D721Med (cell line): ENCODE results near the gene SLC7A11.

Experiments used
- DNase-seq: peaks from one replicate; pipeline ENCODE4 v3.0.0; 2011; ENCODE audit warnings: low spot score; ENCODE audit not compliant: insufficient read length
- FAIRE-seq: peaks from 2 replicates; lab custom pipeline; 2011; peaks lifted over from hg19 to GRCh38; lab: Jason Lieb, UNC
- TF ChIP-seq, protein P1 (sequence below): IDR thresholded peaks from 2 replicates; pipeline ENCODE4 v1.5.1; 2012; ENCODE audit warnings: mild to moderate bottlenecking, control low read depth; ENCODE audit not compliant: insufficient read depth; ENCODE audit errors: missing control alignments

Gene SLC7A11

DNA sequence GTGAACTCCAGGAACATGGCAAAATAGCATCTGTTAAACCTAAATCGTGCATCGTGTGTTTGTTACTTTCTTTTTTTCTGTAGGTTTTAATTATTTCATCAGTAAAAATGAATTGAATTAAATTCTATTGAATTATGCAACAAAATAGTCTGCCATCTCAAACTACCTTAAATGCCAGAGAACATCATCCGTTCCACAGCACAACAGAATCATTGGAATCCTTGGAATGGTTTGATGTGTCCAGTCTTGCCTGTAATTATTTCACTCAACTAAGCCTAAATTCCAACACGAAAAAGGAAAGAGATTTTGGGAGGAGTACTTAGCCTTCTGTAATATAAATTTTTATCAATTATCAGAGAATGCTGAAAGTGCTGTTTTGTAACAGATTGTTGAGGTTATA lies 17.1 kb upstream of the SLC7A11 start:
- no peak for FAIRE-seq
- DNase-seq: no peak
- TF ChIP-seq, protein P1, sequence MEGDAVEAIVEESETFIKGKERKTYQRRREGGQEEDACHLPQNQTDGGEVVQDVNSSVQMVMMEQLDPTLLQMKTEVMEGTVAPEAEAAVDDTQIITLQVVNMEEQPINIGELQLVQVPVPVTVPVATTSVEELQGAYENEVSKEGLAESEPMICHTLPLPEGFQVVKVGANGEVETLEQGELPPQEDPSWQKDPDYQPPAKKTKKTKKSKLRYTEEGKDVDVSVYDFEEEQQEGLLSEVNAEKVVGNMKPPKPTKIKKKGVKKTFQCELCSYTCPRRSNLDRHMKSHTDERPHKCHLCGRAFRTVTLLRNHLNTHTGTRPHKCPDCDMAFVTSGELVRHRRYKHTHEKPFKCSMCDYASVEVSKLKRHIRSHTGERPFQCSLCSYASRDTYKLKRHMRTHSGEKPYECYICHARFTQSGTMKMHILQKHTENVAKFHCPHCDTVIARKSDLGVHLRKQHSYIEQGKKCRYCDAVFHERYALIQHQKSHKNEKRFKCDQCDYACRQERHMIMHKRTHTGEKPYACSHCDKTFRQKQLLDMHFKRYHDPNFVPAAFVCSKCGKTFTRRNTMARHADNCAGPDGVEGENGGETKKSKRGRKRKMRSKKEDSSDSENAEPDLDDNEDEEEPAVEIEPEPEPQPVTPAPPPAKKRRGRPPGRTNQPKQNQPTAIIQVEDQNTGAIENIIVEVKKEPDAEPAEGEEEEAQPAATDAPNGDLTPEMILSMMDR: no peak

DNA sequence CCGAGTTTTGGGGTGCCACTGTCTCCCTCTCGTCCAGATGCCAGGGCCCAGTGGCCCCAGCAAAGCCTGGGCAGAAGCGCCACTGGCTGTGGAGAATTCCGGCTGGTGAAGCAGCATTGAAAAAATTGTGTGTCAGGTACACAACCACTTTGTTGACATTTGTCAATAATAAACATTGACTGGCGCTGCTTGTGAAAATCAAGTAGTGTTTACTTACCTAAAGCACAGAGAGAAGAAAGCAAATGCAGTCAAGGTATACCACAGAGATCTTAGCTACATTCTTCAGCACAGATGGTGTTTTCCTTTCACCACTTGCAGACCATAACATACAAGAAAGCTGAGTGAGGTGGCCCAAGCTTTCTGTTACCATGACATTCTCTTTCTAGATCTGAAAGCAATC lies 14.5 kb upstream of the SLC7A11 start:
- FAIRE-seq (no peak), DNase-seq (no peak)
- TF ChIP-seq, protein P1: no peak

DNA sequence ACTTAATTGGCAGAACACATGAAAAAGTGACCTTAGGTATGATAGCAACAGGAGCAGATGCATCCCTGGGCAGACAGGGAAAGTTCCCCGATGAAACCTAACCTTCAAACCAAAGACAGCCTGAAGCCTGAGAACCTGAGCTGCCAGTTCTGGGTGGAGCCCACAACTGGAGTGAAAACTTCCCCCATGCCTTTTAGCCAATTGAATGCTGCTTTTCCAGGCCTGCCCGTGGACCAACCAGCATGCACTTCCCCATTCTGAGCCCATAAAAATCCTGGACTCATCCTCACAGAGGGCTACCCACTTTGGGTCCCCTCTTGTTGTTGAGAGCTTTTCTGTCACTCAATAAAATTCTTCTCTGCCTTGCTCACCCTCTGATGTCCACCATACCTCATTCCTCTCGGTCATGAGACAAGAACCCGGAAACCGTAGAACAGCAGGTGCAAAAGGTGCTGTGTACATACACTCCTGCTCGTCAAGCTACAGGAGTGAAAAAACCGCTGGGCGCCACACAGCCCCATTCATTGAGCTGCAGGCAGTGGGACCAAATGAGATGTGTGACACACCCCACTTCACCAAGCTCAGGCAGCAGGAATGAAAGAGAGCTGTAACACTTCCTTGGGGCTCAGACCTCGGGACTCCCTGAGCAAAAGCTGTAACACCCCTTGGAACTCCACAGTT lies 13.9 kb upstream of the SLC7A11 start:
- TF ChIP-seq, protein P1: no peak
- DNase-seq (no peak), FAIRE-seq (no peak)

DNA sequence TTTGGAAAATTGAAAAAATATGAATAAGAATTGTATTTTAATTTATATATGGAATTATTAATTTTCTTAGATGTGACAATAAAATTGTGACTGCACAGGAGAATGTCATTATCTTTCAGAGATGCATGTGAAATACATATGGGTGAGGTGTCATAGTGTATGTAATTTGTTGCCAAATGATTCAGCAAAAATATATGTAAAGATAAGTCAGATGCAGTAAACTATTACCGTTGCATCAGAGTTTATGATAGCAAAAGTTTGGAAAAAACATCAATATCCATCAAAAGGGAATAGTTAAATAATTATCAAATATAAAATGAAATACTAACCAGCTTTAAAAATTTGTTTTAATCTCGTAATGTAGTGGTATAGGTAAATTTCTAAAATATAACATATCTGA lies 10.4 kb upstream of the SLC7A11 start:
- DNase-seq: no peak
- no peak for FAIRE-seq
- TF ChIP-seq, protein P1: no peak

DNA sequence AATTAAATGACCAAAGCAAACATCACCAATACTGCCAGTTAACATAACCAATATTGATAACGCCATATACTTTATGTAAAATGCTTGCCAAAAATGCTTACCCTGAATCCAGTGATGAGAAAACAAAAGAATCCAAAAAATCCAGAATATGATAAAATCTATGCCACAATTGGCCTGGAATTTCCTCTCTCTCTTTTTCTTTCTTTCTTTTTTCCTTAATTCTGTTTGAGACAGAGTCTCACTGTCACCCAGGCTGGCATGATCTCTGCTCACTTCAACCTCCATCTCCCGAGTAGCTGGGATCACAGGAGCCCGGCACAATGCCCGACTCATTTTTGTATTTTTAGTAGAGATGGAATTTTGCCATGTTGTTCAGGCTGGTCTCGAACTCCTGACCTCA lies 9.8 kb upstream of the SLC7A11 start:
- DNase-seq (no peak), FAIRE-seq (no peak)
- TF ChIP-seq, protein P1: no peak

DNA sequence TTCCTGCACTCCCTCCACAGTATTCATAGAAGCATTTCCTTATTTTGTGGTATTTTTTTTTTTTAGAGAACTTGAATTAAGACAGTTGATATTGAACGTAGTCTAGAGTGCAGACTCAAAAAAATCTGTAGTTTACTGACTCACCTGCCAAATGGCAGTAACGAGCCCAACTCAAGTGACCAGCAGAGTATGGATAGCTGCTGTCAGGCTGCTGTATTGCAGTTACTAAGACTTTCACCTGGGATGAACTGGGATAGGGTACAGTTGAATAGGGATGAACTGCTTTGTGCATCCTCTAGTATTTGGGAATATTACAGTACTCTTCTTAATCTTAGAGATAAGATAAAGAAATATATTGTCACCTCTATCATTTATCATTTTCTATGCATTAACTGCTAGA lies 7.0 kb upstream of the SLC7A11 start:
- TF ChIP-seq, protein P1: no peak
- no peak for DNase-seq
- FAIRE-seq: no peak

DNA sequence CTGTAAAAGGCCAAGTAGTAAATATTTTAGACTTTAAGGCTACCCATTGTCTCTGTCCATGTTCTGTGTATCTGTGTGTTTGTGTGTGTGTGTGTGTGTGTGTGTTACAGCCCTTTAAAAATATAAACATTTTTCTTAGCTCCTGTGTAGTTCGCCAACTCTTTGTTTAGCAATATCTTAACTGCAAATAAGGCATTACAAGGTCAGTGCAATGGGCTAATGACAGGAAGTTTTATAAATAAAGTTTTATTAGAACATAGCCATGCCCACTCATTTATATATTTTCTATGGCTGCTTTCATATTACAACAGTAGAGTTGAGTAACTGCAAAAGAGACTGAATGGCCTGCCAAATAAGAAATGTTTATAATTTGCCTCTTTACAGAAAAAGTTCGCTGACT lies 5.9 kb upstream of the SLC7A11 start:
- TF ChIP-seq, protein P1: no peak
- DNase-seq (no peak), FAIRE-seq (no peak)
